ENCODE measurements around the gene EFHD2. TPM values are rescaled to one million over a fixed set of nuclear protein-coding genes. Genes with fewer than 3 reads are reported as not detected.
"Not testable (repeated sequence)": the region's sequence is repeated elsewhere in the genome, so short reads cannot be mapped to it uniquely, and the experiment has no call there.

EFHD2 gene
- total RNA-seq, 4 donors from 2014 or later, result 12.1 to 32.5 (median 20.4) TPM

- DNase-seq, result no peak
- no peaks in the 10 kb centered on the region for H3K4me1 ChIP-seq
- H3K4me3 ChIP-seq, result no peak overlapping the region
- no peaks in the 10 kb centered on the region for H3K36me3 ChIP-seq
- intact Hi-C loops (cut with DNase I; ENCODE audit: low total_unique reads), result no loop called here
- no peak overlapping the region for H3K27ac ChIP-seq
- H3K27me3 ChIP-seq, result no peaks in the 10 kb centered on the region
- TF ChIP-seq POLR2A (IDR thresholded peaks at IDR 0.05) (no peak), CTCF (IDR thresholded peaks at IDR 0.05) (no peak)
- no peaks in the 10 kb centered on the region for H3K9me3 ChIP-seq
These were observed 31.0 kb upstream of the EFHD2 start for GRCh38 chr1:15378729-15379128.

GRCh38 chr1:15379151-15379550 is 30.5 kb upstream of the EFHD2 start:
- H3K9me3 ChIP-seq; intact Hi-C loops (cut with DNase I; ENCODE audit: low total_unique reads); H3K4me3 ChIP-seq; H3K27ac ChIP-seq; H3K4me1 ChIP-seq; DNase-seq; H3K36me3 ChIP-seq; H3K27me3 ChIP-seq: not testable (repeated sequence)

- no peaks in the 10 kb centered on the region for H3K9me3 ChIP-seq
- H3K4me1 ChIP-seq, result no peaks in the 10 kb centered on the region
- TF ChIP-seq CTCF (IDR thresholded peaks at IDR 0.05), result no peak
- TF ChIP-seq POLR2A (IDR thresholded peaks at IDR 0.05), result no peak
- H3K27me3 ChIP-seq, result no peaks in the 10 kb centered on the region
- no peak overlapping the region for H3K4me3 ChIP-seq
- no peak for DNase-seq
- intact Hi-C loops (cut with DNase I; ENCODE audit: low total_unique reads), result no loop called here
- no peaks in the 10 kb centered on the region for H3K36me3 ChIP-seq
- no peak overlapping the region for H3K27ac ChIP-seq
These were observed 28.8 kb upstream of the EFHD2 start for GRCh38 chr1:15380601-15381508.

GRCh38 chr1:15381805-15382204 is 27.9 kb upstream of the EFHD2 start:
- no peaks in the 10 kb centered on the region for H3K36me3 ChIP-seq
- no peaks in the 10 kb centered on the region for H3K27me3 ChIP-seq
- no peak for DNase-seq
- no peak overlapping the region for H3K4me3 ChIP-seq
- intact Hi-C loops (cut with DNase I; ENCODE audit: low total_unique reads), result no loop called here
- H3K4me1 ChIP-seq, result no peaks in the 10 kb centered on the region
- no peak for TF ChIP-seq POLR2A (IDR thresholded peaks at IDR 0.05)
- TF ChIP-seq CTCF (IDR thresholded peaks at IDR 0.05), result no peak
- H3K9me3 ChIP-seq, result no peaks in the 10 kb centered on the region
- no peak overlapping the region for H3K27ac ChIP-seq

- no peaks in the 10 kb centered on the region for H3K9me3 ChIP-seq
- no peak for DNase-seq
- H3K27me3 ChIP-seq, result no peaks in the 10 kb centered on the region
- H3K4me1 ChIP-seq, result no peaks in the 10 kb centered on the region
- no peaks in the 10 kb centered on the region for H3K36me3 ChIP-seq
- H3K27ac ChIP-seq, result no peak overlapping the region
- H3K4me3 ChIP-seq, result no peak overlapping the region
- intact Hi-C loops (cut with DNase I; ENCODE audit: low total_unique reads), result no loop called here
- no peak for TF ChIP-seq CTCF (IDR thresholded peaks at IDR 0.05)
- TF ChIP-seq POLR2A (IDR thresholded peaks at IDR 0.05), result no peak
These were observed 26.8 kb upstream of the EFHD2 start for GRCh38 chr1:15382601-15383518.
